ENCODE results near the gene C6.
"Not testable (repeated sequence)": the region's sequence is repeated elsewhere in the genome, so short reads cannot be mapped to it uniquely, and the experiment has no call there.

Gene C6

GRCh38 chr5:41213340-41213739 lies at the start of gene C6:
C6 (minus strand) TSS chr5:41213532; CDS start chr5:41203230, 10,302 bp downstream.
- DNase-seq = no peak

GRCh38 chr5:41256400-41256799 lies 43.1 kb upstream of the C6 start:
- no peak for DNase-seq

- no peak for DNase-seq
Observed at GRCh38 chr5:41253109-41253508, 39.8 kb upstream of the C6 start.

- DNase-seq = no peak
Observed at GRCh38 chr5:41252036-41252435, 38.7 kb upstream of the C6 start.

GRCh38 chr5:41250351-41250987 lies 37.1 kb upstream of the C6 start:
- no peak for DNase-seq

GRCh38 chr5:41247135-41247534 lies 33.8 kb upstream of the C6 start:
- no peak for DNase-seq

- DNase-seq = no peak
Observed at GRCh38 chr5:41246376-41246775, 33.0 kb upstream of the C6 start.

- no peak for DNase-seq
Observed at GRCh38 chr5:41243558-41243957, 30.2 kb upstream of the C6 start.

GRCh38 chr5:41240985-41241384 lies 27.7 kb upstream of the C6 start:
- no peak for DNase-seq

GRCh38 chr5:41240390-41240789 lies 27.1 kb upstream of the C6 start:
- no peak for DNase-seq

- no peak for DNase-seq
Observed at GRCh38 chr5:41234475-41234874, 21.1 kb upstream of the C6 start.

- no peak for DNase-seq
Observed at GRCh38 chr5:41232797-41233196, 19.5 kb upstream of the C6 start.

- DNase-seq = not testable (repeated sequence)
Observed at GRCh38 chr5:41230276-41230675, 16.9 kb upstream of the C6 start.

- no peak for DNase-seq
Observed at GRCh38 chr5:41223962-41224361, 10.6 kb upstream of the C6 start.

- DNase-seq = no peak
Observed at GRCh38 chr5:41219658-41220269, 6.4 kb upstream of the C6 start.

- DNase-seq = no peak
Observed at GRCh38 chr5:41218929-41219657, 5.8 kb upstream of the C6 start.

GRCh38 chr5:41214182-41214581 lies 850 bp upstream of the C6 start:
- no peak for DNase-seq

- DNase-seq = no peak
Observed at GRCh38 chr5:41212935-41213334, 397 bp downstream of the C6 start.

- DNase-seq = no peak
Observed at GRCh38 chr5:41211417-41211816, 1.9 kb downstream of the C6 start.

- DNase-seq = not testable (repeated sequence)
Observed at GRCh38 chr5:41205475-41205874, 7.9 kb downstream of the C6 start.

GRCh38 chr5:41203033-41203432 lies 10.3 kb downstream of the C6 start:
- DNase-seq = no peak

GRCh38 chr5:41201082-41201772 lies 12.1 kb downstream of the C6 start:
- DNase-seq = no peak

GRCh38 chr5:41200506-41200905 lies 12.8 kb downstream of the C6 start:
- no peak for DNase-seq

- no peak for DNase-seq
Observed at GRCh38 chr5:41199660-41200059, 13.7 kb downstream of the C6 start.

Measured in suppressor macrophage treated with lipopolysaccharide for 4 hours (primary cell).